GM18519 (cell line): ENCODE data around the gene ANKRD60.

Experiments used
- ATAC-seq: cut with Tn5 transposase; IDR thresholded peaks from one replicate; pipeline ENCODE4 v1.9.1; 2021; ENCODE audit warnings: mild to moderate bottlenecking, moderate library complexity; ENCODE audit not compliant: unreplicated experiment, low FRiP score

Gene ANKRD60

GRCh38 chr20:58228484-58229197 lies at the start of gene ANKRD60:
Gene ANKRD60, minus strand, starts transcription at chr20:58228653. Its CDS starts 0 bp downstream, at chr20:58228653.
- no peak for ATAC-seq

- no peak for ATAC-seq
Measured at GRCh38 chr20:58277578-58278472, 49.4 kb upstream of the ANKRD60 start.

- ATAC-seq: no peak
Measured at GRCh38 chr20:58277107-58277506, 48.7 kb upstream of the ANKRD60 start.

GRCh38 chr20:58274384-58274783 lies 45.9 kb upstream of the ANKRD60 start:
- ATAC-seq: no peak

- no peak for ATAC-seq
Measured at GRCh38 chr20:58271606-58272351, 43.3 kb upstream of the ANKRD60 start.

GRCh38 chr20:58268936-58269619 lies 40.6 kb upstream of the ANKRD60 start:
- ATAC-seq: no peak

- no peak for ATAC-seq
Measured at GRCh38 chr20:58268421-58268821, 40.0 kb upstream of the ANKRD60 start.

GRCh38 chr20:58267389-58268215 lies 39.1 kb upstream of the ANKRD60 start:
- ATAC-seq: no peak

GRCh38 chr20:58264271-58264670 lies 35.8 kb upstream of the ANKRD60 start:
- no peak for ATAC-seq

GRCh38 chr20:58261660-58262059 lies 33.2 kb upstream of the ANKRD60 start:
- ATAC-seq: no peak

- ATAC-seq: no peak
Measured at GRCh38 chr20:58260006-58260405, 31.6 kb upstream of the ANKRD60 start.

- no peak for ATAC-seq
Measured at GRCh38 chr20:58256842-58257241, 28.4 kb upstream of the ANKRD60 start.

- no peak for ATAC-seq
Measured at GRCh38 chr20:58256307-58256706, 27.9 kb upstream of the ANKRD60 start.

- no peak for ATAC-seq
Measured at GRCh38 chr20:58254890-58255289, 26.4 kb upstream of the ANKRD60 start.

- ATAC-seq: no peak
Measured at GRCh38 chr20:58251979-58252591, 23.6 kb upstream of the ANKRD60 start.

- ATAC-seq: no peak
Measured at GRCh38 chr20:58251348-58251978, 23.0 kb upstream of the ANKRD60 start.

GRCh38 chr20:58246346-58246745 lies 17.9 kb upstream of the ANKRD60 start:
- ATAC-seq: no peak

- ATAC-seq: no peak
Measured at GRCh38 chr20:58245931-58246330, 17.5 kb upstream of the ANKRD60 start.
